GM23338 (cell line): Measurements from ENCODE around the gene LXN. TPM values are rescaled to one million over a fixed set of nuclear protein-coding genes. Genes with fewer than 3 reads are reported as not detected.

Experiments used
- ATAC-seq: fragments of 200-7000 bp; cut with Tn5 transposase; 3 replicates; pipeline ENCODE4 v1.9.1; 2020
- DNase-seq: peaks from one replicate; pipeline ENCODE4 v3.0.0-alpha.2; 2015; ENCODE audit warnings: low spot score
- H2AFZ ChIP-seq: fragments of 200-600 bp; sonication (generic); 2 replicates; pipeline ENCODE4 v1.8.0; 2016; ENCODE audit warnings: antibody characterized with exemption, mild to moderate bottlenecking, moderate library complexity
- H3F3A ChIP-seq: fragments of 200-600 bp; sonication (generic); replicated peaks from 2 replicates; pipeline ENCODE4 v1.8.0; 2017; ENCODE audit warnings: antibody characterized with exemption, mixed run types, low read depth
- H3K27ac ChIP-seq: fragments of 200-600 bp; sonication (generic); 2 replicates; pipeline ENCODE4 v1.6.1; 2016; ENCODE audit warnings: low read depth
- H3K27me3 ChIP-seq: fragments of 200-600 bp; sonication (generic); 2 replicates; pipeline ENCODE4 v1.8.0; 2016; ENCODE audit warnings: mild to moderate bottlenecking, mixed run types, moderate library complexity; ENCODE audit not compliant: insufficient read depth
- H3K36me3 ChIP-seq: fragments of 200-600 bp; sonication (generic); 2 replicates; pipeline ENCODE4 v1.8.0; 2016; ENCODE audit warnings: mild to moderate bottlenecking; ENCODE audit not compliant: insufficient read depth
- H3K4me1 ChIP-seq: fragments of 200-600 bp; sonication (generic); 2 replicates; pipeline ENCODE4 v1.8.0; 2016; ENCODE audit warnings: mild to moderate bottlenecking, moderate library complexity; ENCODE audit not compliant: insufficient read depth
- H3K4me2 ChIP-seq: fragments of 200-600 bp; sonication (generic); 2 replicates; pipeline ENCODE4 v1.7.1; 2017; ENCODE audit warnings: mixed run types
- H3K4me3 ChIP-seq: fragments of 200-600 bp; sonication (generic); 2 replicates; pipeline ENCODE4 v1.6.1; 2016; ENCODE audit warnings: mixed run types
- H3K79me2 ChIP-seq: fragments of 200-600 bp; sonication (generic); replicated peaks from 2 replicates; pipeline ENCODE4 v1.8.0; 2017; ENCODE audit warnings: mild to moderate bottlenecking; ENCODE audit not compliant: insufficient read depth
- H3K9me2 ChIP-seq: fragments of 200-600 bp; sonication (generic); 2 replicates; pipeline ENCODE4 v1.8.0; 2017; ENCODE audit not compliant: insufficient read depth
- H4K20me1 ChIP-seq: fragments of 200-600 bp; sonication (generic); replicated peaks from 2 replicates; pipeline ENCODE4 v1.8.0; 2017; ENCODE audit warnings: mild to moderate bottlenecking; ENCODE audit not compliant: insufficient read depth
- H3K27ac Mint-ChIP-seq: 2 replicates; pipeline ENCODE4 v1.8.0; 2020; ENCODE audit warnings: inconsistent platforms, mild to moderate bottlenecking, moderate library complexity, mixed read lengths
- H3K27me3 Mint-ChIP-seq: 3 replicates; pipeline ENCODE4 v1.8.0; 2022; ENCODE audit warnings: low read depth, mild to moderate bottlenecking, moderate library complexity, mixed read lengths, inconsistent platforms; ENCODE audit not compliant: insufficient read depth, poor library complexity
- H3K36me3 Mint-ChIP-seq: 3 replicates; pipeline ENCODE4 v1.8.0; 2021; ENCODE audit warnings: low read depth, mild to moderate bottlenecking, inconsistent platforms, moderate library complexity, mixed read lengths
- H3K4me1 Mint-ChIP-seq: 3 replicates; pipeline ENCODE4 v1.8.0; 2020; ENCODE audit warnings: mild to moderate bottlenecking, inconsistent platforms, mixed read lengths
- H3K4me3 Mint-ChIP-seq: 3 replicates; pipeline ENCODE4 v1.8.0; 2021; ENCODE audit warnings: moderate library complexity, mild to moderate bottlenecking, inconsistent platforms, mixed read lengths
- H3K9me3 Mint-ChIP-seq: 3 replicates; pipeline ENCODE4 v1.8.0; 2020; ENCODE audit warnings: moderate library complexity, mild to moderate bottlenecking, inconsistent platforms, mixed read lengths
- ETS1 ChIP-seq: IDR thresholded peaks from 2 replicates; pipeline ENCODE4 v1.6.1; 2016; ENCODE audit warnings: antibody characterized with exemption
- STAT1 ChIP-seq: IDR thresholded peaks from one replicate; pipeline ENCODE4 v1.6.1; 2016; ENCODE audit warnings: antibody characterized with exemption; ENCODE audit not compliant: unreplicated experiment
- ZNF114 ChIP-seq: fragments of 250-450 bp; sonication (Bioruptor Pico); IDR thresholded peaks from 2 replicates; pipeline ENCODE4 v1.5.0; 2020; ENCODE audit warnings: mild to moderate bottlenecking, moderate library complexity
- ZNF331 ChIP-seq: fragments of 250-450 bp; sonication (Bioruptor Pico); IDR thresholded peaks from 2 replicates; pipeline ENCODE4 v1.5.0; 2020; ENCODE audit warnings: low read depth, mild to moderate bottlenecking, moderate library complexity
- ZNF462 ChIP-seq: fragments of 250-450 bp; sonication (Bioruptor Pico); IDR thresholded peaks from 2 replicates; pipeline ENCODE4 v1.5.0; 2020; ENCODE audit warnings: mild to moderate bottlenecking, moderate library complexity
- polyA plus RNA-seq: library from polyadenylated mRNA; unstranded; fragments of >200 nt; fragmentation: Nextera tagmentation; extraction: Ambion mirVana; gene quantifications from 2 replicates; pipeline ENCODE4 v1.2.1, GENCODE V29; 2016
- total RNA-seq: library from RNA; depleted of rRNA; stranded (reverse); fragments of >200 nt; shearing (Covaris generic); gene quantifications from 2 replicates; pipeline ENCODE4 v1.2.3, GENCODE V29; 2014

LXN gene
- total and polyA plus RNA-seq, 2 experiments from 2014 or later = 5.6 to 10.0 TPM

- Histone ChIP-seq H3K79me2 (peaks cover 32% of the 10 kb centered on the region), H2AFZ (no peak overlapping the region), H3K27me3 (no peaks in the 10 kb centered on the region), H3F3A (no peaks in the 10 kb centered on the region), H4K20me1 (0 out of 2 replicates have a peak, but pooled peaks cover 3% of the 10 kb centered on the region), H3K27ac (no peak overlapping the region), H3K4me3 (no peak overlapping the region), H3K36me3 (peaks cover 6% of the 10 kb centered on the region; the same call in 1 of the 2 replicates), H3K4me1 (peaks cover 4% of the 10 kb centered on the region; the same call in 1 of the 2 replicates), H3K9me2 (no peaks in the 10 kb centered on the region), H3K4me2 (no peak overlapping the region)
- no peak overlapping the region for H3K4me3 Mint-ChIP-seq
- no peaks in the 10 kb centered on the region for H3K27me3 Mint-ChIP-seq
- H3K4me1 Mint-ChIP-seq = peaks cover 5% of the 10 kb centered on the region; the same call in 2 of the 3 replicates
- ATAC-seq (no peak), DNase-seq (no peak)
- no peak overlapping the region for H3K27ac Mint-ChIP-seq
- TF ChIP-seq ETS1 (no peak), STAT1 (no peak), ZNF462 (CRISPR knock-in tag) (no peak), ZNF331 (CRISPR knock-in tag) (no peak), ZNF114 (no peak)
- H3K36me3 Mint-ChIP-seq = peaks cover 7% of the 10 kb centered on the region; the same call in 2 of the 3 replicates
- H3K9me3 Mint-ChIP-seq = no peaks in the 10 kb centered on the region; the same call in 2 of the 3 replicates
Measured at GRCh38 chr3:158642474-158643210, 29.8 kb downstream of the LXN start.
